ENCODE data around the gene TFCP2L1. TPM values are rescaled to one million over a fixed set of nuclear protein-coding genes. Genes with fewer than 3 reads are reported as not detected.
"Not testable (repeated sequence)": the region's sequence is repeated elsewhere in the genome, so short reads cannot be mapped to it uniquely, and the experiment has no call there.

The TFCP2L1 gene
- total RNA-seq, 1 experiment from 2014 or later = not detected

- in situ Hi-C loops (cut with HindIII; ENCODE audit: low pct_unique_long_range_greater_than_20kb, low sequenced_read_pairs) = no loop called here
- DNase-seq (ENCODE audit: low read depth) = no peak
Measured at GRCh38 chr2:121281107-121281506, 3.9 kb downstream of the TFCP2L1 start.

- in situ Hi-C loops (cut with HindIII; ENCODE audit: low pct_unique_long_range_greater_than_20kb, low sequenced_read_pairs) = no loop called here
- no peak for DNase-seq (ENCODE audit: low read depth)
Measured at GRCh38 chr2:121279476-121280220, 5.4 kb downstream of the TFCP2L1 start.

- in situ Hi-C loops (cut with HindIII; ENCODE audit: low pct_unique_long_range_greater_than_20kb, low sequenced_read_pairs) = no loop called here
- DNase-seq (ENCODE audit: low read depth) = no peak
Measured at GRCh38 chr2:121276341-121276740, 8.7 kb downstream of the TFCP2L1 start.

- DNase-seq (ENCODE audit: low read depth) = no peak
- in situ Hi-C loops (cut with HindIII; ENCODE audit: low pct_unique_long_range_greater_than_20kb, low sequenced_read_pairs) = no loop called here
Measured at GRCh38 chr2:121273116-121273515, 11.9 kb downstream of the TFCP2L1 start.

GRCh38 chr2:121272596-121272995 lies 12.4 kb downstream of the TFCP2L1 start:
- in situ Hi-C loops (cut with HindIII; ENCODE audit: low pct_unique_long_range_greater_than_20kb, low sequenced_read_pairs) = no loop called here
- no peak for DNase-seq (ENCODE audit: low read depth)

- in situ Hi-C loops (cut with HindIII; ENCODE audit: low pct_unique_long_range_greater_than_20kb, low sequenced_read_pairs); DNase-seq (ENCODE audit: low read depth): not testable (repeated sequence)
Measured at GRCh38 chr2:121269436-121269835, 15.6 kb downstream of the TFCP2L1 start.

GRCh38 chr2:121266543-121267106 lies 18.4 kb downstream of the TFCP2L1 start:
- in situ Hi-C loops (cut with HindIII; ENCODE audit: low pct_unique_long_range_greater_than_20kb, low sequenced_read_pairs) = no loop called here
- DNase-seq (ENCODE audit: low read depth) = no peak

- DNase-seq (ENCODE audit: low read depth) = no peak
- in situ Hi-C loops (cut with HindIII; ENCODE audit: low pct_unique_long_range_greater_than_20kb, low sequenced_read_pairs) = no loop called here
Measured at GRCh38 chr2:121263996-121264715, 20.8 kb downstream of the TFCP2L1 start.

GRCh38 chr2:121260370-121261154 lies 24.4 kb downstream of the TFCP2L1 start:
- in situ Hi-C loops (cut with HindIII; ENCODE audit: low pct_unique_long_range_greater_than_20kb, low sequenced_read_pairs) = no loop called here
- DNase-seq (ENCODE audit: low read depth) = no peak

GRCh38 chr2:121258051-121258450 lies 27.0 kb downstream of the TFCP2L1 start:
- in situ Hi-C loops (cut with HindIII; ENCODE audit: low pct_unique_long_range_greater_than_20kb, low sequenced_read_pairs) = no loop called here

GRCh38 chr2:121257480-121257840 lies 27.5 kb downstream of the TFCP2L1 start:
- in situ Hi-C loops (cut with HindIII; ENCODE audit: low pct_unique_long_range_greater_than_20kb, low sequenced_read_pairs) = no loop called here
- DNase-seq (ENCODE audit: low read depth) = no peak

More at GRCh38 chr2:121258051-121258450, 27.0 kb downstream of the TFCP2L1 start:
- DNase-seq (ENCODE audit: low read depth) = no peak

GRCh38 chr2:121256720-121257479 lies 28.1 kb downstream of the TFCP2L1 start:
- in situ Hi-C loops (cut with HindIII; ENCODE audit: low pct_unique_long_range_greater_than_20kb, low sequenced_read_pairs) = no loop called here
- no peak for DNase-seq (ENCODE audit: low read depth)

- no peak for DNase-seq (ENCODE audit: low read depth)
- in situ Hi-C loops (cut with HindIII; ENCODE audit: low pct_unique_long_range_greater_than_20kb, low sequenced_read_pairs) = no loop called here
Measured at GRCh38 chr2:121255358-121255757, 29.6 kb downstream of the TFCP2L1 start.

GRCh38 chr2:121254748-121255147 lies 30.3 kb downstream of the TFCP2L1 start:
- in situ Hi-C loops (cut with HindIII; ENCODE audit: low pct_unique_long_range_greater_than_20kb, low sequenced_read_pairs) = no loop called here
- DNase-seq (ENCODE audit: low read depth) = no peak

GRCh38 chr2:121253674-121254240 lies 31.2 kb downstream of the TFCP2L1 start:
- DNase-seq (ENCODE audit: low read depth) = no peak
- in situ Hi-C loops (cut with HindIII; ENCODE audit: low pct_unique_long_range_greater_than_20kb, low sequenced_read_pairs) = no loop called here

GRCh38 chr2:121253021-121253673 lies 31.9 kb downstream of the TFCP2L1 start:
- DNase-seq (ENCODE audit: low read depth) = no peak
- in situ Hi-C loops (cut with HindIII; ENCODE audit: low pct_unique_long_range_greater_than_20kb, low sequenced_read_pairs) = no loop called here

- no peak for DNase-seq (ENCODE audit: low read depth)
- in situ Hi-C loops (cut with HindIII; ENCODE audit: low pct_unique_long_range_greater_than_20kb, low sequenced_read_pairs) = no loop called here
Measured at GRCh38 chr2:121251497-121251896, 33.5 kb downstream of the TFCP2L1 start.
